MCF 10A (cell line): ENCODE measurements around the gene SLC22A23. TPM values are rescaled to one million over a fixed set of nuclear protein-coding genes. Genes with fewer than 3 reads are reported as not detected.

Experiments used
- BruUV-seq: library from RNA; stranded (reverse); fragments of 400-500 nt; replicated peaks from 2 replicates; lab custom pipeline; 2021; lab: Mats Ljungman, UMichigan
- CTCF ChIA-PET: fragments of 300-600 bp; sonication (Branson Sonifier 250); formaldehyde crosslinking; extraction: SDS; loops from one replicate; lab custom pipeline; 2021; ENCODE audit warnings: antibody characterized with exemption, inconsistent platforms; lab: Yijun Ruan, JAX
- POLR2A ChIA-PET: fragments of 300-600, 350-650 bp; sonication (Branson Sonifier 250); formaldehyde crosslinking; extraction: SDS; loops from one replicate; lab custom pipeline; 2020; ENCODE audit warnings: antibody characterized with exemption, inconsistent platforms; lab: Yijun Ruan, JAX
- DNase-seq: peaks from one replicate; pipeline ENCODE4 v3.0.0-alpha.2; 2018; ENCODE audit not compliant: unreplicated experiment
- H3K27ac Mint-ChIP-seq: one replicate; pipeline ENCODE4 v1.8.0; 2022; ENCODE audit warnings: mild to moderate bottlenecking, low read depth, mixed read lengths; ENCODE audit not compliant: unreplicated experiment
- H3K27me3 Mint-ChIP-seq: one replicate; pipeline ENCODE4 v1.8.0; 2022; ENCODE audit warnings: mixed read lengths; ENCODE audit not compliant: insufficient read depth, unreplicated experiment
- H3K36me3 Mint-ChIP-seq: one replicate; pipeline ENCODE4 v1.8.0; 2022; ENCODE audit warnings: mild to moderate bottlenecking, moderate library complexity, mixed read lengths; ENCODE audit not compliant: insufficient read depth, unreplicated experiment
- H3K4me1 Mint-ChIP-seq: one replicate; pipeline ENCODE4 v1.8.0; 2022; ENCODE audit warnings: mixed read lengths; ENCODE audit not compliant: insufficient read depth, unreplicated experiment
- H3K4me3 Mint-ChIP-seq: one replicate; pipeline ENCODE4 v1.8.0; 2022; ENCODE audit warnings: mild to moderate bottlenecking, moderate library complexity, mixed read lengths; ENCODE audit not compliant: unreplicated experiment
- H3K9me3 Mint-ChIP-seq: one replicate; pipeline ENCODE4 v1.8.0; 2022; ENCODE audit warnings: mixed read lengths; ENCODE audit not compliant: unreplicated experiment
- intact Hi-C: fragments of 100-400 bp; cut with micrococcal nuclease; formaldehyde crosslinking; loops from 2 replicates; pipeline ENCODE4 v1.14.1; 2022
- total RNA-seq: library from RNA; stranded (reverse); gene quantifications from 2 replicates; pipeline ENCODE4 v1.2.3, GENCODE V29; 2022
- TF ChIP-seq, protein P1 (sequence below): fragments of 200-600 bp; IDR thresholded peaks from one replicate; pipeline ENCODE4 v1.8.0; 2022; ENCODE audit warnings: antibody characterized with exemption, mild to moderate bottlenecking; ENCODE audit not compliant: unreplicated experiment

The SLC22A23 gene
- total RNA-seq, 1 experiment from 2014 or later: 11.9 TPM

DNA sequence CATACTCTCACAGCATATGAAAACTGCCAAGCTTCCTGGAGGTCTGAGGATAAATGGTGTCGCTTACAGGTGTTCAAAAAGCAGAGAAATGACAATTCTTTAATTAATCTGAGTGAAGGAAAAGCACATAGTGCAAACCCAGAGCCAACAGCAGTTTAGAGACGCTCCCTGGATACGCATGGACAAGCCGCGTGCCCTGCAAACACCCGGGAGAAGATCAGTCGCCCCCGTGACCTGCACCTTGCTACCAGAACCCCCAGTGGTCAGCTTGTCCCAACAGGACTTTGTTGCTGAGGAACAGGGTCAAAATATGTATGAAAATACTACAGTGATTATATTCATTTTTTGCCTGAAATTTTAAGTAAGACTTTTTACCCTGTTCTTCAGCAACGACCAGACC, 104.2 kb downstream of the SLC22A23 start:
- no TSS peak for BruUV-seq
- H3K27ac Mint-ChIP-seq: no peak overlapping the region
- DNase-seq: no peak
- intact Hi-C loops: no loop called here
- no peaks in the 10 kb centered on the region for H3K27me3 Mint-ChIP-seq
- H3K9me3 Mint-ChIP-seq: no peaks in the 10 kb centered on the region
- H3K36me3 Mint-ChIP-seq: peaks cover 17% of the 10 kb centered on the region
- no peaks in the 10 kb centered on the region for H3K4me1 Mint-ChIP-seq
- TF ChIP-seq, protein P1, sequence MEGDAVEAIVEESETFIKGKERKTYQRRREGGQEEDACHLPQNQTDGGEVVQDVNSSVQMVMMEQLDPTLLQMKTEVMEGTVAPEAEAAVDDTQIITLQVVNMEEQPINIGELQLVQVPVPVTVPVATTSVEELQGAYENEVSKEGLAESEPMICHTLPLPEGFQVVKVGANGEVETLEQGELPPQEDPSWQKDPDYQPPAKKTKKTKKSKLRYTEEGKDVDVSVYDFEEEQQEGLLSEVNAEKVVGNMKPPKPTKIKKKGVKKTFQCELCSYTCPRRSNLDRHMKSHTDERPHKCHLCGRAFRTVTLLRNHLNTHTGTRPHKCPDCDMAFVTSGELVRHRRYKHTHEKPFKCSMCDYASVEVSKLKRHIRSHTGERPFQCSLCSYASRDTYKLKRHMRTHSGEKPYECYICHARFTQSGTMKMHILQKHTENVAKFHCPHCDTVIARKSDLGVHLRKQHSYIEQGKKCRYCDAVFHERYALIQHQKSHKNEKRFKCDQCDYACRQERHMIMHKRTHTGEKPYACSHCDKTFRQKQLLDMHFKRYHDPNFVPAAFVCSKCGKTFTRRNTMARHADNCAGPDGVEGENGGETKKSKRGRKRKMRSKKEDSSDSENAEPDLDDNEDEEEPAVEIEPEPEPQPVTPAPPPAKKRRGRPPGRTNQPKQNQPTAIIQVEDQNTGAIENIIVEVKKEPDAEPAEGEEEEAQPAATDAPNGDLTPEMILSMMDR: no peak
- no peak overlapping the region for H3K4me3 Mint-ChIP-seq
- ChIA-PET POLR2A (no interaction called here), CTCF (no interaction called here)

DNA sequence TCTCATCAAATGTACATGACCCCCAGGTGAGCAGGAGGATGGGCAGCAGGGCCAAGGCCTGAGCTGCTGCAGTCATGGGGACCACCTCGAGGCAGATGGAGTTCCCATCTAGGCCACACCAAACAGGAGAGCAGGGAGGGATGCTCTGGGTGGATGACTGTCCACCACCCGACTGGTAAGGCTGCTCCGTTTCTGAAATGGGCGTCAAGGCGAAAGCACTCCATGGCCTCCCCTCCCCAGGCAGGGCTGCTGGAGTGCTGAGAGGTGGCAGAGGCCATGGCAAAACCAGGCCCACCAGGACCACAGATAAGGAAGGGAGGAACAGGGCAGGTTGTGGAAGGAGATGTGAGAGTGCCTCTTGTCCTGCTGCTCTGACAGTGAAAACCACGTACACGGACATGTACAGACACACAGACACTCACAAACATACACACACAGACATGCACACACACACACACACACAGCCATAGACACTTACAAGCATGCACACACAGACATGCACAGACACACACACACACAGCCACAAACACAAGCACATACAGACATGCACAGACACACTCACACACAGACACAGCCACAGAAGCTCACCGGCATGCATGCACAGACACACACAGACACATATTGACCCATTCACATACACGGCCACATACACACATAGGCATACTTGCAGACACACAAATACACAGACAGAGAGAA, 104.9 kb downstream of the SLC22A23 start:
- Mint-ChIP-seq H3K9me3 (no peaks in the 10 kb centered on the region), H3K36me3 (peaks cover 17% of the 10 kb centered on the region), H3K4me3 (no peak overlapping the region), H3K27ac (no peak overlapping the region), H3K27me3 (no peaks in the 10 kb centered on the region), H3K4me1 (no peaks in the 10 kb centered on the region)
- no peak for DNase-seq
- no TSS peak for BruUV-seq
- intact Hi-C loops: no loop called here
- TF ChIP-seq, protein P1: no peak
- CTCF ChIA-PET: no interaction called here
- POLR2A ChIA-PET: no interaction called here

DNA sequence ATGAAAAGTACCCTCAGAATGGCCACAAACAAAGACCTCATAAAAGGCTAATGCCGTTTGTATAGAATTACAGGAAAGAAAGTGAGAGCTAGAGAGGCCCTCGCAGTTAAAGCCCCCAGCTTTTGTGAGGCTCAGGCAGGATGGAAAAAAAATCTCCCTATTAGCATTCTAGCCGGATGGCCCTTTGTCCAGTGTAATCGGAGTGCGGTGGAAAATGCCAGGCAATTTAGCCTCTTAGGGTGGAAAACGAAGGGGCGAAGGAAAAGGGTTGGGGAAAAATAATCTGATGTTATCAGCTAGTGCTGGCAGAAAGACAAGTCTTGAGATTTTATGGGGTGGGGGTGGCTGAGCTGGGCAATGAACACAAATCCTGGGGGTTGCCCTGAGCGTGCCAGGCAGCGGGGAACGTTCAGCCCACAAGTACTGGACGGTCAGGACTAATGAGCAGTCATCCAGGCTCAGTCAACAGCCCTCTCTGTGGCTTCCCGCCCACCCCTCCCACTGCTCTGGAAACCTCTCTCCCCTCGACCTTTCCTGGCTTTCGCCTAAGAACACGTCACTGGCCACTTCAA, 105.7 kb downstream of the SLC22A23 start:
- H3K27me3 Mint-ChIP-seq: no peaks in the 10 kb centered on the region
- BruUV-seq: no TSS peak
- TF ChIP-seq, protein P1: no peak
- no peaks in the 10 kb centered on the region for H3K9me3 Mint-ChIP-seq
- H3K36me3 Mint-ChIP-seq: peaks cover 17% of the 10 kb centered on the region
- no peak overlapping the region for H3K4me3 Mint-ChIP-seq
- H3K4me1 Mint-ChIP-seq: no peaks in the 10 kb centered on the region
- DNase-seq: no peak
- intact Hi-C loops: no loop called here
- H3K27ac Mint-ChIP-seq: no peak overlapping the region
- ChIA-PET CTCF (no interaction called here), POLR2A (no interaction called here)

DNA sequence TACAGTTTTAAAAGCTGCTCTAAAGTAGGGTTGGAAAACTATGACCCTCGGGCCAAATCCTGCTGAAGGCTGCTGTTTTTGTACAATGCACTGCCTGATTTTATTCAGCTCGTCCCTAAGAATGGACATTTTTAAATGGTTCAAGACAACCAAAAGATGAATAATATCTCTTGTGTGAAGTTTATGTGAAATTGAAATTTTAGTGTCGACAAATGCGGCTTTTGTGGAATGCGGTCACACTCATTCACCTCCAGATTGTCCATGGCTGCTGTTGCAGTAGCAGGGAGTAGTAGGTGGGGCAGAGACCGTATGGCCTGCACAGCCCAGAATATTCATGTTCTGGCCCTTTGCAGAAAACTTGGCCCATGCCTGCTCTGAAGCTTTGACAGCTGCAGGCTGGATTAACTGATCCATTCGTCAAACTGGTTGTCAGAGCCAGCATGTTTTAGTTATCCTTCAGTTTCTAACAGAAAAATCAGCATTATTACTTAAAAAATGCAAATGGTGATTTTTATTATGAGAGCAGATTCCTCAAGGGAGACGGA, 106.5 kb downstream of the SLC22A23 start:
- intact Hi-C loops: no loop called here
- TF ChIP-seq, protein P1: no peak
- DNase-seq: no peak
- Mint-ChIP-seq H3K4me1 (no peaks in the 10 kb centered on the region), H3K9me3 (no peaks in the 10 kb centered on the region), H3K27ac (no peak overlapping the region), H3K4me3 (no peak overlapping the region), H3K36me3 (peaks cover 17% of the 10 kb centered on the region), H3K27me3 (no peaks in the 10 kb centered on the region)
- POLR2A ChIA-PET: no interaction called here
- BruUV-seq: no TSS peak
- CTCF ChIA-PET: no interaction called here
